Sigmoid colon (tissue), 7 donors: ENCODE results near the gene PDE9A. TPM values are rescaled to one million over a fixed set of nuclear protein-coding genes. Genes with fewer than 3 reads are reported as not detected.

Experiments
- DNase-seq: peaks from one replicate; pipeline ENCODE4 v3.0.0-alpha.2; 2019
- H3K27ac ChIP-seq, 4 donors: fragments of 200-600 bp; sonication (generic); one replicate each; pipeline ENCODE4 v1.5.1; 2016 to 2019; ENCODE audit warnings: mild to moderate bottlenecking in 1 of 4
- H3K27me3 ChIP-seq, 3 donors: fragments of 200-600 bp; sonication (generic); one replicate each; pipeline ENCODE4 v1.5.1; 2019; ENCODE audit warnings: mild to moderate bottlenecking in 1 of 3
- H3K36me3 ChIP-seq, 4 donors: fragments of 200-600 bp; sonication (generic); one replicate each; pipeline ENCODE4 v1.5.1; 2016 to 2019
- H3K4me1 ChIP-seq, 4 donors: fragments of 200-600 bp; sonication (generic); one replicate each; pipeline ENCODE4 v1.5.1; 2017 to 2019
- H3K4me3 ChIP-seq, 4 donors: fragments of 200-600 bp; sonication (generic); one replicate each; pipeline ENCODE4 v1.5.1; 2017 to 2019; ENCODE audit warnings: mild to moderate bottlenecking in 2 of 4, moderate library complexity in 1 of 4
- H3K9me3 ChIP-seq, 4 donors: fragments of 200-600 bp in 3 of 4; sonication (generic) in 3 of 4; one replicate each; pipeline versions ENCODE4 v1.5.1 to v1.6.1; 2013 to 2019
- CTCF ChIP-seq, 4 experiments: fragments of 450-650 bp in 3 of 4; fragments of 200-600 bp in 1 of 4; IDR thresholded peaks; one replicate each; pipeline ENCODE4 v1.5.1; 2016 to 2019; ENCODE audit warnings: antibody characterized with exemption in 4 of 4, mild to moderate bottlenecking in 3 of 4, moderate library complexity in 2 of 4
- EP300 ChIP-seq, 4 donors: sonication (generic); formaldehyde crosslinking; IDR thresholded peaks; one replicate each; pipeline ENCODE4 v1.6.1; 2017; ENCODE audit warnings: antibody characterized with exemption in 4 of 4
- POLR2A ChIP-seq, 2 donors: fragments of 450-650 bp; IDR thresholded peaks; one replicate each; pipeline ENCODE4 v1.6.1; 2016; ENCODE audit warnings: antibody characterized with exemption in 2 of 2, mild to moderate bottlenecking in 2 of 2, moderate library complexity in 2 of 2
- POLR2AphosphoS5 ChIP-seq, 4 donors: sonication (generic); formaldehyde crosslinking; IDR thresholded peaks; one replicate each; pipeline ENCODE4 v1.6.1; 2017; ENCODE audit warnings: antibody characterized with exemption in 4 of 4
- WGBS, 2 donors: extraction: QIAGEN DNeasy Blood & Tissue Kit; methylation state at CpG; one replicate each; pipeline ENCODE4 v1.1.7; 2013; 5-methylcytosine and 5-hydroxymethylcytosine counted together
- intact Hi-C: fragments of 100-400 bp; cut with DNase I; formaldehyde crosslinking; loops from one replicate; pipeline ENCODE4 v1.15.1; 2023
- polyA plus RNA-seq, 3 donors: library from polyadenylated mRNA; stranded (reverse); fragments of 200-250 nt; gene quantifications; one replicate each; pipeline ENCODE4 v1.2.3, GENCODE V29; 2013
- total RNA-seq, 4 donors: library from RNA; depleted of rRNA; stranded (reverse); fragments of >200 nt; gene quantifications; one replicate each; pipeline ENCODE4 v1.1.0, GENCODE V29; 2016
- donor health status: healthy with polysubstance abuse.
- donor health status: Bipolar disorder and iron deficiency.
- donor health status: healthy.

PDE9A gene
- total and polyA plus RNA-seq, 7 donors: 71.6 to 433 (median 102) TPM

DNA sequence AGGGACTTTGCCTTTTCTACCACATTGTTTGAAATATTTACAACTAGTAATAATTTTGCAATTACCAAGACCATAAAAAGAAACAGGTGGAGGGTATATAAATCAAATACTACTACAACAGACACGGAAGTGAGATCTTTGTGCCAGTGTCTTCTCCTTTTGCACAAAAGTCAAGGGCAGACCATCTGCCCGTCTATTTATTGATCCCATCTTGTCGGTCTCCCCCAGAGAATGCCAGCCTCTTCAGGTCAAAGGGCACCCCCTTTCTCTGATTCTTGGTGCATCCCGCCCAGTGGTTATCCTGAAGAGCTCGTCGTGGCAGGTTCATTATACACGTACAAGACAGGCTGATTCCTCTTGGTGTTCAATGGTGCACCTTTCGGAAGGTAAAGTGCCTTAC, 4.8 kb upstream of the PDE9A start:
- no peaks in the 10 kb centered on the region for H3K9me3 ChIP-seq
- H3K4me1 ChIP-seq: peaks cover 0 to 16% (median 14%) of the 10 kb centered on the region in 4 donors
- no peak overlapping the region for H3K4me3 ChIP-seq
- intact Hi-C loops: loop anchor here (5.0 kb wide), 1 partner anchor 174 kb away; no protein-coding TSS in a partner anchor
- TF ChIP-seq POLR2AphosphoS5 (IDR thresholded peaks at IDR 0.05): no peak
- TF ChIP-seq POLR2A (IDR thresholded peaks at IDR 0.05): no peak
- no peak for TF ChIP-seq CTCF (IDR thresholded peaks at IDR 0.05)
- no peak for TF ChIP-seq EP300 (IDR thresholded peaks at IDR 0.05)
- H3K36me3 ChIP-seq: no peaks in the 10 kb centered on the region
- no peak for DNase-seq
- H3K27ac ChIP-seq: no peak overlapping the region
- WGBS, 2 donors: 26 to 69% methylated on average over 8 of the region's 8 CpGs
- H3K27me3 ChIP-seq: no peaks in the 10 kb centered on the region

GRCh38 chr21:42649122-42650032, 4.0 kb upstream of the PDE9A start:
- WGBS, 2 donors: 90 to 92% methylated on average over 24 of the region's 24 CpGs
- Histone ChIP-seq H3K4me3 (no peak overlapping the region), H3K9me3 (no peaks in the 10 kb centered on the region), H3K4me1 (peaks cover 0 to 21% (median 17%) of the 10 kb centered on the region in 4 donors), H3K27me3 (peaks cover 0 to 3% (median 0%) of the 10 kb centered on the region in 3 donors), H3K36me3 (no peaks in the 10 kb centered on the region), H3K27ac (no peak overlapping the region)
- intact Hi-C loops: loop anchor here (5.0 kb wide), 1 partner anchor 173 kb away; no protein-coding TSS in a partner anchor
- peak; percentile 53 for DNase-seq
- TF ChIP-seq POLR2A (IDR thresholded peaks at IDR 0.05) (no peak), CTCF (IDR thresholded peaks at IDR 0.05) (no peak), POLR2AphosphoS5 (IDR thresholded peaks at IDR 0.05) (no peak), EP300 (IDR thresholded peaks at IDR 0.05) (no peak)

DNA sequence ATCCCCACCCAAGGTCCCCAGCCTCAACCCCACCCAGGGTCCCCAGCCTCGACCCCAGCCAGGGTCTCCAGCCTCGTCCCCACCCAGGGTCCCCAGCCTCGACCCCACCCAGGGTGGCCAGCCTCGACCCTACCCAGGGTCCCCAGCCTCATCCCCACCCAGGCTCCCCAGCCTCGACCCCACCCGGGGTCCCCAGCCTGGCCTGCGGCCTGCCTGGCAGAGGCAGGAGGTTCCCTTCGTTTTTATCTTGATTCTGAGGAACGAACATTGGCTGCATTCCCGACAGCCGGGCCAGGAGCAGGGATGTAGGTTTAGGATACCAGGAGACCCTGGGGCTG, 3.4 kb upstream of the PDE9A start:
- intact Hi-C loops: no loop called here

More for the DNA sequence above, 3.4 kb upstream of the PDE9A start:
- peak; percentile 45 for DNase-seq
- 58 to 84% methylated on average over 11 of the region's 11 CpGs for WGBS, 2 donors
- Histone ChIP-seq H3K36me3 (no peaks in the 10 kb centered on the region), H3K4me1 (peaks cover 0 to 27% (median 23%) of the 10 kb centered on the region in 4 donors), H3K27ac (no peak overlapping the region), H3K27me3 (peaks cover 0 to 3% (median 0%) of the 10 kb centered on the region in 3 donors), H3K9me3 (no peaks in the 10 kb centered on the region), H3K4me3 (no peak overlapping the region)
- TF ChIP-seq POLR2A (IDR thresholded peaks at IDR 0.05): no peak
- TF ChIP-seq EP300 (IDR thresholded peaks at IDR 0.05): no peak
- no peak for TF ChIP-seq CTCF (IDR thresholded peaks at IDR 0.05)
- TF ChIP-seq POLR2AphosphoS5 (IDR thresholded peaks at IDR 0.05): no peak
